ENCODE measurements around the gene ZNF362.

The ZNF362 gene

GRCh38 chr1:33273406-33273805, 17.1 kb downstream of the ZNF362 start:
- no peak for TF ChIP-seq CTCF (IDR thresholded peaks at IDR 0.05; ENCODE audit: insufficient read depth, low read length, poor library complexity, severe bottlenecking)
- H3K4me3 ChIP-seq (replicated peaks; ENCODE audit: low read depth, low read length) = no peak overlapping the region
- H3K36me3 ChIP-seq (ENCODE audit: control insufficient read depth, insufficient read depth, low read length) = no peaks in the 10 kb centered on the region
- no peak for DNase-seq (ENCODE audit: extremely low read depth, insufficient read length)
- no peaks in the 10 kb centered on the region for H3K27me3 ChIP-seq (replicated peaks; ENCODE audit: control insufficient read depth, insufficient read depth, low read length)

GRCh38 chr1:33273961-33274371, 17.7 kb downstream of the ZNF362 start:
- DNase-seq (ENCODE audit: extremely low read depth, insufficient read length) = no peak
- no peaks in the 10 kb centered on the region for H3K27me3 ChIP-seq (replicated peaks; ENCODE audit: control insufficient read depth, insufficient read depth, low read length)
- no peaks in the 10 kb centered on the region for H3K36me3 ChIP-seq (ENCODE audit: control insufficient read depth, insufficient read depth, low read length)
- H3K4me3 ChIP-seq (replicated peaks; ENCODE audit: low read depth, low read length) = no peak overlapping the region
- TF ChIP-seq CTCF (IDR thresholded peaks at IDR 0.05; ENCODE audit: insufficient read depth, low read length, poor library complexity, severe bottlenecking) = no peak

GRCh38 chr1:33274446-33274845, 18.2 kb downstream of the ZNF362 start:
- Histone ChIP-seq H3K36me3 (ENCODE audit: control insufficient read depth, insufficient read depth, low read length) (no peaks in the 10 kb centered on the region), H3K4me3 (replicated peaks; ENCODE audit: low read depth, low read length) (no peak overlapping the region), H3K27me3 (replicated peaks; ENCODE audit: control insufficient read depth, insufficient read depth, low read length) (no peaks in the 10 kb centered on the region)
- DNase-seq (ENCODE audit: extremely low read depth, insufficient read length) = no peak
- no peak for TF ChIP-seq CTCF (IDR thresholded peaks at IDR 0.05; ENCODE audit: insufficient read depth, low read length, poor library complexity, severe bottlenecking)

- H3K27me3 ChIP-seq (replicated peaks; ENCODE audit: control insufficient read depth, insufficient read depth, low read length) = no peaks in the 10 kb centered on the region
- DNase-seq (ENCODE audit: extremely low read depth, insufficient read length) = no peak
- no peaks in the 10 kb centered on the region; the same call in 1 of the 2 replicates for H3K36me3 ChIP-seq (ENCODE audit: control insufficient read depth, insufficient read depth, low read length)
- H3K4me3 ChIP-seq (replicated peaks; ENCODE audit: low read depth, low read length) = no peak overlapping the region
- TF ChIP-seq CTCF (IDR thresholded peaks at IDR 0.05; ENCODE audit: insufficient read depth, low read length, poor library complexity, severe bottlenecking) = no peak
Observed at GRCh38 chr1:33275195-33275594, 18.9 kb downstream of the ZNF362 start.

- no peak for DNase-seq (ENCODE audit: extremely low read depth, insufficient read length)
- Histone ChIP-seq H3K36me3 (ENCODE audit: control insufficient read depth, insufficient read depth, low read length) (peaks cover 3% of the 10 kb centered on the region), H3K4me3 (replicated peaks; ENCODE audit: low read depth, low read length) (no peak overlapping the region), H3K27me3 (replicated peaks; ENCODE audit: control insufficient read depth, insufficient read depth, low read length) (no peaks in the 10 kb centered on the region)
- no peak for TF ChIP-seq CTCF (IDR thresholded peaks at IDR 0.05; ENCODE audit: insufficient read depth, low read length, poor library complexity, severe bottlenecking)
Observed at GRCh38 chr1:33275706-33276572, 19.6 kb downstream of the ZNF362 start.

Data from GM06990 (cell line).